ENCODE measurements around the gene OR2F1.

The OR2F1 gene, protein sequence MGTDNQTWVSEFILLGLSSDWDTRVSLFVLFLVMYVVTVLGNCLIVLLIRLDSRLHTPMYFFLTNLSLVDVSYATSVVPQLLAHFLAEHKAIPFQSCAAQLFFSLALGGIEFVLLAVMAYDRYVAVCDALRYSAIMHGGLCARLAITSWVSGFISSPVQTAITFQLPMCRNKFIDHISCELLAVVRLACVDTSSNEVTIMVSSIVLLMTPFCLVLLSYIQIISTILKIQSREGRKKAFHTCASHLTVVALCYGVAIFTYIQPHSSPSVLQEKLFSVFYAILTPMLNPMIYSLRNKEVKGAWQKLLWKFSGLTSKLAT

GRCh38 chr7:143954544-143954943 is at the start of gene OR2F1:
TSS of gene OR2F1 (plus strand) at chr7:143954844. CDS start at chr7:143959971, 5,127 bp downstream.
- no peak for DNase-seq

GRCh38 chr7:143905509-143905908 is 49.1 kb upstream of the OR2F1 start:
- DNase-seq = no peak

DNA sequence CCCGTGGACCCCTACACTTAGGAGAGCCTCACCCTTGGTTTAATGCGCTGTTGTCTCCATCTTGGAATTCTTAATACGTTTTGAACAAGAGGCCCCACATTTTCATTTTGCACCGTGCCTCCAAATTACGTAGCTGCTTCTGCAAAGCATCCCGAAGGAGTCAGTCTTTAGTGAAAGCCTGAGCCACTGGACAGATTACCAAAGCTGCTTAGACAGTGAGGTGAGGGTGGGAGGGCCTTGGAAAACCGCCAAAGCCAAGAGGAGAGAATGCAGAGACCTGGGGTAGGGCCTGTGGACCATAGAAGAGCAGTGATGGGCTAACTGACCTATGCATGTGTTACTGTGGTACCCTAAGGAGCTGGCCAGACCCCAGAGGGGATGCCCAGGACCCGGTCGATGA is 48.5 kb upstream of the OR2F1 start:
- no peak for DNase-seq

GRCh38 chr7:143906895-143907294 is 47.7 kb upstream of the OR2F1 start:
- no peak for DNase-seq

GRCh38 chr7:143908120-143908519 is 46.5 kb upstream of the OR2F1 start:
- DNase-seq = no peak

GRCh38 chr7:143909863-143910262 is 44.8 kb upstream of the OR2F1 start:
- DNase-seq = no peak

GRCh38 chr7:143910473-143911248 is 44.0 kb upstream of the OR2F1 start:
- no peak for DNase-seq

- no peak for DNase-seq
Observed at GRCh38 chr7:143913945-143914615, 40.6 kb upstream of the OR2F1 start.

GRCh38 chr7:143914938-143915652 is 39.5 kb upstream of the OR2F1 start:
- DNase-seq = no peak

GRCh38 chr7:143924851-143925250 is 29.8 kb upstream of the OR2F1 start:
- no peak for DNase-seq

GRCh38 chr7:143929224-143929920 is 25.3 kb upstream of the OR2F1 start:
- no peak for DNase-seq

DNA sequence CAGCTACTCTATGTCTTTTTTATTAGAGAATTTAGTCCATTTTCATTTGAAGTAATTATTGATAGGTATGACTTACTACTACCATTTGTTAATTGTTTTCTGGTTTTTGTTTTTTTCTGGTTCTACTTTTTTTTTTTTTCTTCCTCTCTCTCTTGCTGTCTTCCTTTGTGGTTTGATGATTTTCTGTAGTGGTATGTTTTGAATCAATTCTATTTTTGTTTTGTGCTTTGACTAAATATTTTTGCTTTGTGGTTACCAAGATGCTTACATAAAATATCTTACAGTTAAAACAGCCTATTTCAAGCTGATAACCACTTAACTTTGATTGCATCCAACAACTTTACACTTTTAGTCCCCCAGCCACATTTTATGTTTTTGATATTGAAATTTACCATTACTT is 22.9 kb upstream of the OR2F1 start:
- no peak for DNase-seq

GRCh38 chr7:143934526-143935325 is 19.9 kb upstream of the OR2F1 start, which contains the start of gene OR2F2:
TSS of gene OR2F2 (plus strand) at chr7:143935233. CDS start at chr7:143935233, 0 bp downstream.
- DNase-seq = no peak

DNA sequence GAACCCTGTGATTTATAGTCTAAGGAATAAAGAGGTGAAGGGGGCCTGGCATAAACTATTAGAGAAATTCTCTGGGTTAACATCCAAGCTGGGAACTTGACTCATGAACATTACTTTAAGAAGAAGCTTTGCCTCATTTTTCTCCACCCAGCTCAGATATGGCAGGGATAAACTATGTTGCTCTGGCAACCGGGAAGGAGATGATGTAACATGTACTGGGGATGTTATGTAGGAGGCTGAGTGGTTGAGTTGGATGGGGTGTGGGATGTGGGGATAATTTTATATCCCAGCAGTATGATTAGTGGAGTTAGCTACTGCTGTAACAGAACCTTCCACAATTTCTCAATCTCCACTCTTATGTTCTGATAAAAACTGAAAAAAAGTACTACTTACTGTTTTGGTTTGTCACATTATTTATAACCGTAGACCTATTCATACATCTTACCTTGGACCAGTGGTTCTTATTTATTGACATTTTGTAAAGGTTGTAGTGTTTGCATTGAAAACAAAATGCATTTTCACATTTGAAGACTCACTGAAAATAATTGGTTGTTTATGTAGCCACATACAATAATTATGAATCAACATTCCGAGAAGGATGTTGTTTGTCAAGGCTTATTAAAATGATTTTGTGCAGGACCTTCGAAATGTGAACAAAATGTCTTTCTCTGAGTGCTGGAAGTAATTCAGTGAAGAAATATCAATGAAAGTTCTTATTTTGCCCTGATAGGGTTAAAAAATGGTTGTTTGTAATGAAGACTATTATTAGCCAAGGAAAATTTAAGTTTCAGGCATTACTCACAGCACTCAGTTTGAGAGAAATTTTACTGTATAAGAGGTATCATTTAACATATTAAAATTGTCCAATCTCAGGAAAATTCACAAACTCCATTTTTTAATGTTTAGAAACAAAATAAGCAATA is 18.3 kb upstream of the OR2F1 start:
- no peak for DNase-seq

DNA sequence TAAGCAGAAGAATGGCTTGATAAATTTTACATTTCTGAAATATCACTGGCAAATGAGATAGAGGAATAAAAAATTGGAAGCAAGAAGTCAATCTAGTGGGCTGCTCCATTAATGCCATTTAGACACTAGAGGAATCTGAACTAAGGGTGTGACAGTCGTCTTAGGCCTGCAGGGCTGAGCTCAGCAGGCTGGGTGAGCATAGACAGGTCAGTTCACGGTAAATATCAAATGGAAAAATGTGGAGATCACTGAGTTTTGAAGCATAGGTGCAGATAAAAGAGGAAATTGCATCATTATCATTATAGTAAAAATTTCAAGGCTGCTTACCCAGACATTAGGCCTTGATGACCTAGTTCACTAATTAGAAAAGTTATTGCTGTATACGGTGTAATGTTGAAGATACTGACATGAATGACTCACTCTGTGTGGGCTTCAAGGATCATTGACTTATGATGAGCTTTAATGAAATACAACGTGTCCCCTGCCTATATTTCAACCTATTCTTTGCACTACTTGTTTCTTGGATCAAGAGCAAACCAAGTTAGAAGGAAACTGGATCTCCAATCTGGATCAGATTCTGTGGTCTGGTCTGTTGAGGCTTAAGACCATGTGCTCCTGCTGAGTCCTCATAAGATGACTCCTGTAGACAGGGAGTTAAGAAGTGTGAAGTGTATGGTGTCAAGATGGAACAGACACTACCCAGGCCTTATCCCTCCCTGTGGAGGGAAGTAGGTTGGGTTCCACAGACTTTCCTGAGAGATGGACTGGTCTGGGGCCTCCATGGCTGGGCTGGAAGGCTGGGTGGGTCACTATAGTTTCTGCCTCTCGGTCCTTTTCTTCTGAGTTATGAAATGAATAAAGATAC is 16.0 kb upstream of the OR2F1 start:
- DNase-seq = no peak

DNA sequence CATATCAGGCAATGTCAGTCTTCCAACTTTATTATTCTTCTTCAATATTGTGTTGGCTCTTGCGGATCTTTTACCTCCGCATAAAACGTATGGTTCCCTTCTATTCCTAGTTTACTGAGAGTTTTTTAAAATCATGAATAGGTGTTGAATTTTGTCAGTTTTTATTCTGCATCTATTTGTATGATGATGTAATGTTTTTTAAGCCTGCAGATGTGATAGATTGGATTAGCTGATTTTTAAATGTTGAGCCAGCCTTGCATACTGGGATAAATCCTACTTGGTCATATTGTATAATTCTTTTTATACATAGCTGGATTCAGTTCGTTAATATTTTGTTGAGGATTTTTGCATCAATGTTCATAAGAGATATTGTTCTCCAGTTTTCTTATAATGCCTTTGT is 9.2 kb upstream of the OR2F1 start:
- DNase-seq = no peak

GRCh38 chr7:143947111-143947510 is 7.5 kb upstream of the OR2F1 start:
- no peak for DNase-seq

DNA sequence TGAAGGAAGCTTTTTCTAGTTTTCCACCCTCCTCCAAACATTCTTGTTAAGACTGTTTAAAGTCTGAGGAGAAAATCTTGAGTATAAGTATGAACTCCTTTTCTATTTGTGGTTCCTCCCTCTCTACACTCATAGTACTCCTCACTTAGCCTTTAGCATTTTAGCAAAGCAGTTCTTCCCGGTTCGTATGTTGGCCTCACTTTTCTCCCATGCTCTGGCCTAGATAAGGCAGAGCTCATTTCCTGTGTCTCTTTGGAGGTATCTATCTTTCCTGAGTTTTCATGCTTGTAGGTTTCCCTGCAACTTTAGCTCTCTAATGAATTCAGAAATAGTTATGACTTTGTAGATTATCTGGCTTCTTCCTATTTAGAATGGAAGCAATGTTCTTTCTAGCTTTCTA is 5.9 kb upstream of the OR2F1 start:
- DNase-seq = no peak

- DNase-seq = no peak
Observed at GRCh38 chr7:143953421-143953820, 1.2 kb upstream of the OR2F1 start.

Data from activated CD4-positive, alpha-beta T cell treated with anti-CD3 and anti-CD28 coated beads, Interleukin-2, amount 50 U/mL, for 1 hour (primary cell).